NB4 (cell line): ENCODE results near the gene GTF2B.

Source experiments
- CTCF ChIP-seq: IDR thresholded peaks from one replicate; pipeline ENCODE4 v1.5.1; 2012; ENCODE audit warnings: low read depth, low read length
- POLR2A ChIP-seq: IDR thresholded peaks from 2 replicates; pipeline ENCODE4 v1.6.1; 2011; ENCODE audit warnings: mild to moderate bottlenecking; ENCODE audit not compliant: insufficient read length; ENCODE audit errors: extremely low read depth

GRCh38 chr1:88910401-88910800, 19.0 kb upstream of the GTF2B start:
- TF ChIP-seq CTCF (no peak), POLR2A (no peak)
